HFFc6 (cell line): Measurements from ENCODE around the gene HES3. TPM values are rescaled to one million over a fixed set of nuclear protein-coding genes. Genes with fewer than 3 reads are reported as not detected.
A peak's percentile ranks its signal among the peaks of the same experiment; 100 is the strongest.

Experiments
- DNase-seq: peaks from one replicate; pipeline ENCODE4 v3.0.0-alpha.2; 2018
- H3K27ac Mint-ChIP-seq: 2 replicates; pipeline ENCODE4 v1.8.0; 2020; ENCODE audit warnings: mild to moderate bottlenecking, mixed read lengths
- H3K27me3 Mint-ChIP-seq: 2 replicates; pipeline ENCODE4 v1.8.0; 2021; ENCODE audit warnings: mild to moderate bottlenecking, moderate library complexity, mixed read lengths; ENCODE audit not compliant: insufficient read depth
- H3K36me3 Mint-ChIP-seq: 2 replicates; pipeline ENCODE4 v1.8.0; 2021; ENCODE audit warnings: low read depth, mixed read lengths
- H3K4me1 Mint-ChIP-seq: 2 replicates; pipeline ENCODE4 v1.8.0; 2020; ENCODE audit warnings: low read depth, mixed read lengths
- H3K4me3 Mint-ChIP-seq: 2 replicates; pipeline ENCODE4 v1.8.0; 2020; ENCODE audit warnings: mild to moderate bottlenecking, moderate library complexity, mixed read lengths
- H3K9me3 Mint-ChIP-seq: 2 replicates; pipeline ENCODE4 v1.8.0; 2020; ENCODE audit warnings: mild to moderate bottlenecking, mixed read lengths
- total RNA-seq, 6 experiments: library from RNA; stranded (reverse); fragmentation: NEBNext Ultra II Directional; extraction: Animal tissue kit (Norgen Biotek cat#: 25700); gene quantifications; 2 replicates in 1 of 6; 3 replicates in 5 of 6; pipeline ENCODE4 v1.2.3, GENCODE V29; 2021
- TF ChIP-seq, protein P1 (sequence below): fragments of 200-600 bp; sonication (generic); IDR thresholded peaks from 2 replicates; pipeline ENCODE4 v1.5.0; 2021; ENCODE audit warnings: antibody characterized with exemption, mild to moderate bottlenecking

HES3 gene
- total RNA-seq, 6 experiments from 2014 or later: not detected

GRCh38 chr1:6259491-6260362 is 15.7 kb downstream of the HES3 start:
- Mint-ChIP-seq H3K4me1 (no peaks in the 10 kb centered on the region; the same call in 1 of the 2 replicates), H3K9me3 (no peaks in the 10 kb centered on the region), H3K27me3 (peaks cover 5% of the 10 kb centered on the region), H3K36me3 (no peaks in the 10 kb centered on the region), H3K27ac (no peak overlapping the region), H3K4me3 (peak overlapping the region; percentile 20; the same call in 1 of the 2 replicates)
- TF ChIP-seq, protein P1, sequence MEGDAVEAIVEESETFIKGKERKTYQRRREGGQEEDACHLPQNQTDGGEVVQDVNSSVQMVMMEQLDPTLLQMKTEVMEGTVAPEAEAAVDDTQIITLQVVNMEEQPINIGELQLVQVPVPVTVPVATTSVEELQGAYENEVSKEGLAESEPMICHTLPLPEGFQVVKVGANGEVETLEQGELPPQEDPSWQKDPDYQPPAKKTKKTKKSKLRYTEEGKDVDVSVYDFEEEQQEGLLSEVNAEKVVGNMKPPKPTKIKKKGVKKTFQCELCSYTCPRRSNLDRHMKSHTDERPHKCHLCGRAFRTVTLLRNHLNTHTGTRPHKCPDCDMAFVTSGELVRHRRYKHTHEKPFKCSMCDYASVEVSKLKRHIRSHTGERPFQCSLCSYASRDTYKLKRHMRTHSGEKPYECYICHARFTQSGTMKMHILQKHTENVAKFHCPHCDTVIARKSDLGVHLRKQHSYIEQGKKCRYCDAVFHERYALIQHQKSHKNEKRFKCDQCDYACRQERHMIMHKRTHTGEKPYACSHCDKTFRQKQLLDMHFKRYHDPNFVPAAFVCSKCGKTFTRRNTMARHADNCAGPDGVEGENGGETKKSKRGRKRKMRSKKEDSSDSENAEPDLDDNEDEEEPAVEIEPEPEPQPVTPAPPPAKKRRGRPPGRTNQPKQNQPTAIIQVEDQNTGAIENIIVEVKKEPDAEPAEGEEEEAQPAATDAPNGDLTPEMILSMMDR: no peak
- DNase-seq: peak; percentile 61

GRCh38 chr1:6260433-6260934 is 16.5 kb downstream of the HES3 start:
- H3K27me3 Mint-ChIP-seq: peaks cover 5% of the 10 kb centered on the region
- H3K27ac Mint-ChIP-seq: no peak overlapping the region
- no peak for DNase-seq
- TF ChIP-seq, protein P1: no peak
- no peaks in the 10 kb centered on the region for H3K36me3 Mint-ChIP-seq
- H3K9me3 Mint-ChIP-seq: no peaks in the 10 kb centered on the region
- no peaks in the 10 kb centered on the region; the same call in 1 of the 2 replicates for H3K4me1 Mint-ChIP-seq
- H3K4me3 Mint-ChIP-seq: peak overlapping the region; percentile 20; the same call in 1 of the 2 replicates

DNA sequence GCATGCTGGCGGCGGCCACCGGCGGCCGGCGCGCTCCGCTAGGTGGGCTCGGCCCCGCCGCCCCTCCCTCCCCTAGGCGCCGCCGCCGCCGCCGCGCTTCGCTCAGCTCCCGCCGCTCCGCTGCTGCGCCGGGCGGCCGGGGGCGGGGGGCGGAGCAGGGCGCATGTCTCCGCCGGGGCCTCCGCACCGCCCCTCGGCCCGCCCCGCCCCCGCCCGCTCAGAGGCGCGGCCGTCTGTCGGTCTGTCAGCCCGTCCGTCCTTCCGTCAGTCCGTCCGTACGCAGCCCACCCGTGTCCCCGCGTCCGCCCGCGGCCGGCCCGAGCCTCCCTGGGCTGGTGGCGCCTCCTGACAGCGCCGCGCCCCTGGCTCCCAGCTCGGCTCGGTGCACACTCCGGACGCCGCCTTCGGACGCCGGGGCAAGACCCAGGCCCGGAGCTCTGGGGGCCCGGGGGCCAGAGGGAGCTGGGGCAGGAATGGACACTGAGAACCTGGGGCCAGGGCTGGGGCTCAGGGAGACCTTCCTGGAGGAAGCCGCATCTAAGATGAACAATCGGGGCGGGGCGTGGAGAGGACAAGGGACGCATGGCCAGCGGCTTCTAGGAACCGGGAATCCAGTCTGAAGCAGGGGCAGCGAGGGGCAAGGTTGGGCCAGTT is 17.1 kb downstream of the HES3 start, which contains the start of gene GPR153:
TSS of gene GPR153 (minus strand) at position 138 of the 654 bp plus-strand sequence. CDS start 6,193 bp downstream, outside the sequence.
- DNase-seq: no peak
- no peaks in the 10 kb centered on the region for H3K9me3 Mint-ChIP-seq
- peaks cover 5% of the 10 kb centered on the region for H3K27me3 Mint-ChIP-seq
- H3K4me1 Mint-ChIP-seq: no peaks in the 10 kb centered on the region; the same call in 1 of the 2 replicates
- H3K27ac Mint-ChIP-seq: no peak within 1 kb of the TSS
- H3K36me3 Mint-ChIP-seq: no peaks in the 10 kb centered on the region
- peak within 1 kb of the TSS; percentile 61 for H3K4me3 Mint-ChIP-seq
- TF ChIP-seq, protein P1: no peak

DNA sequence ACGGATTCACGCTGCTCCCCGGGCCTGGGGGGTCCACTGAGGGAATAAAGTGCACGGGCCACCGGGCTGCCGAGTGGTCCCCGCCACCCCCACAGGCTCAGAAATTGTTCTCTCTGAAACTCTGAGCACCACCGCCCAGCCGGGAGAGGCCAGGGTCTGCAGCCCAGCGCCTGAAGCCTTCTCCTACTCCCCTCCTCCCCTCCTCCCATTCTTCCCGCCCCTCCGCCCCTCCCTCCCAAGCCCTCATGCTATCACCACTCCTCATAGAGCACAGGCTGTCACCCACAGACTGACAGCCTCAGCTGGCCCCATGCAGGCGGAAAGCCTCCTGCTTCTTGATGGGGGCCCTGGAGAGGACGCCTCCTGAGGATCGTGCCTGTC is 17.6 kb downstream of the HES3 start:
- Mint-ChIP-seq H3K27ac (no peak overlapping the region), H3K27me3 (peaks cover 5% of the 10 kb centered on the region), H3K4me3 (peak overlapping the region; percentile 61), H3K9me3 (no peaks in the 10 kb centered on the region), H3K36me3 (no peaks in the 10 kb centered on the region), H3K4me1 (no peaks in the 10 kb centered on the region; the same call in 1 of the 2 replicates)
- no peak for DNase-seq
- TF ChIP-seq, protein P1: no peak

DNA sequence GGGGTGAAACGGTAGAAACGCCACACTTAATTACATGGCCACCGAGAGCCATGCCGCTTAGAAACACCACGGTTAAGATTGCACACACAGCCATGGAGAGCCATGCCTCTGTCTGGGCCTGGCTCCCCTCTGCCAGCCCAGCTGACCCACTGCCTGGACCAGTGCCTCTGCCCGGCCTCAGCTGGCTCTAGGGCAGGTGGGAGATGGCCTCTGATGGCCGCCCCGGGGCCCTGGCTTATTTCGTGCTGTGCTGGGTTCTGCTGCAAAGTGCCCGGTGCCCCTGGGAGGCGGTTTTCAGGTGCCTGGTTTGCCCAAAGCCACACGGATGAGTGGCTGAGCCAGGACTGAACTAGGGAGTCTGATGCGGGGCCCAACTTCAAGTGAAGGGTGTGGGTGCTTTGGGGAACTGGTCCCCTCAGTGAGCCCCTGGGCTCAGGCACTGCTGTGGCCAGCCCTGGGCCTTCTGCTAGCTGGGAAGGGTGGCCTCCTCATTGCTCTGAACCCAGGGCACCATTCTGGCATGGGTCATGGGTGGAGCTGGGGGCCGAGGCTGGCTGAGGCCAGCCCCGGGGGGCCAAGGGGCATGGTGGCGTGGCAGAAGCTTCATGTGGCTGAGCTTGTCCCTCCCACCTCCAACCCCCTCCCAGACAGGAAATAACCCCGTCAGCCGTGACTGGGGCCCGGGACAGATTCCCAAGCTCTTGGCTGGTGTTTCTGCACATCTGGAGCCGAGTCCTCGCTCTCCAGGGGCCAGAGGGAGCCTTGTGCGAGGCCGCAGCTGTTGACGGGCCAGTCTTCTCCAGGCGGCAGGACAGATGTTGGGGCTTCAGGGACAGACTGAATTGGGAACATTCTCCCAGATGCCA is 18.8 kb downstream of the HES3 start:
- no peak for DNase-seq
- TF ChIP-seq, protein P1: no peak
- no peak overlapping the region for H3K4me3 Mint-ChIP-seq

More for the DNA sequence above, 18.8 kb downstream of the HES3 start:
- no peaks in the 10 kb centered on the region for H3K9me3 Mint-ChIP-seq
- H3K4me1 Mint-ChIP-seq: peaks cover 7% of the 10 kb centered on the region
- no peaks in the 10 kb centered on the region for H3K36me3 Mint-ChIP-seq
- H3K27ac Mint-ChIP-seq: no peak overlapping the region
- H3K27me3 Mint-ChIP-seq: peaks cover 2% of the 10 kb centered on the region
